Measurements from ENCODE around the gene C9orf72. TPM values are rescaled to one million over a fixed set of nuclear protein-coding genes. Genes with fewer than 3 reads are reported as not detected.

Gene C9orf72
- total and polyA plus RNA-seq, 2 experiments from 2014 or later, result 11.6 to 27.8 TPM

DNA sequence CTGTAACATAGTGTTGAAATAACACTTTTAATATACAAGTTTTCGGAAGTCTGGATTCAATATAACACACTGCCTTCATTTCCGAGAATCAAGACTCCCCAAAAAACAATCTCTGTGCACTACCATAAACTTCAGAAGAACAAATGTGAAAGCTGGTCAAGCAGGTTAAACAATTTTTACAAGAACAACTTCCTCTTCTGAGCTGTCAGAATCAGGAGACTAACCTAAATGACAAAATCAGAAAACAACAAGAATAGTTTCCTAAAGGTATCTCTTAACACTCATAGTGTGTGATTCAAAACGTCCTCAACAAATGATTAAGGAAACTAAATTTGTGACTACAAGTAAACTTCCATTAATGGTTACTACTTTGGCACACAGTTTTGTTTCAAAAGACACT, 11.6 kb downstream of the C9orf72 start:
- H3K9me3 Mint-ChIP-seq, result no peaks in the 10 kb centered on the region
- no peaks in the 10 kb centered on the region for H3K4me1 Mint-ChIP-seq
- ATAC-seq (no peak), DNase-seq (ENCODE audit: low spot score) (no peak)
- Histone ChIP-seq H3K27ac (ENCODE audit: low read depth) (no peak overlapping the region), H4K20me1 (replicated peaks; ENCODE audit: insufficient read depth) (no peaks in the 10 kb centered on the region), H3K36me3 (ENCODE audit: insufficient read depth) (peaks cover 28% of the 10 kb centered on the region; the same call in 1 of the 2 replicates), H2AFZ (no peak overlapping the region), H3K27me3 (ENCODE audit: insufficient read depth) (no peaks in the 10 kb centered on the region), H3K4me3 (no peak overlapping the region), H3K4me1 (ENCODE audit: insufficient read depth) (no peaks in the 10 kb centered on the region), H3F3A (replicated peaks; ENCODE audit: low read depth) (no peaks in the 10 kb centered on the region), H3K9me2 (ENCODE audit: insufficient read depth) (no peaks in the 10 kb centered on the region), H3K4me2 (no peak overlapping the region), H3K79me2 (replicated peaks; ENCODE audit: insufficient read depth) (no peaks in the 10 kb centered on the region)
- no peak overlapping the region for H3K27ac Mint-ChIP-seq
- no peak overlapping the region for H3K4me3 Mint-ChIP-seq
- no peak for TF ChIP-seq POLR2AphosphoS5 (IDR thresholded peaks at IDR 0.05; ENCODE audit: low read depth)
- TF ChIP-seq, protein P1, sequence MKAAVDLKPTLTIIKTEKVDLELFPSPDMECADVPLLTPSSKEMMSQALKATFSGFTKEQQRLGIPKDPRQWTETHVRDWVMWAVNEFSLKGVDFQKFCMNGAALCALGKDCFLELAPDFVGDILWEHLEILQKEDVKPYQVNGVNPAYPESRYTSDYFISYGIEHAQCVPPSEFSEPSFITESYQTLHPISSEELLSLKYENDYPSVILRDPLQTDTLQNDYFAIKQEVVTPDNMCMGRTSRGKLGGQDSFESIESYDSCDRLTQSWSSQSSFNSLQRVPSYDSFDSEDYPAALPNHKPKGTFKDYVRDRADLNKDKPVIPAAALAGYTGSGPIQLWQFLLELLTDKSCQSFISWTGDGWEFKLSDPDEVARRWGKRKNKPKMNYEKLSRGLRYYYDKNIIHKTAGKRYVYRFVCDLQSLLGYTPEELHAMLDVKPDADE (IDR thresholded peaks at IDR 0.05), result no peak
- TF ChIP-seq ZNF114 (CRISPR knock-in tag; IDR thresholded peaks at IDR 0.05), result no peak
- TF ChIP-seq CREB1 (CRISPR knock-in tag; IDR thresholded peaks at IDR 0.05; ENCODE audit: low read depth), result no peak
- no peak for TF ChIP-seq JUNB (IDR thresholded peaks at IDR 0.05; ENCODE audit: unreplicated experiment)
- H3K27me3 Mint-ChIP-seq (ENCODE audit: insufficient read depth, low read depth, poor library complexity), result no peaks in the 10 kb centered on the region
- H3K36me3 Mint-ChIP-seq (ENCODE audit: low read depth), result peaks cover 19% of the 10 kb centered on the region; the same call in 2 of the 3 replicates

DNA sequence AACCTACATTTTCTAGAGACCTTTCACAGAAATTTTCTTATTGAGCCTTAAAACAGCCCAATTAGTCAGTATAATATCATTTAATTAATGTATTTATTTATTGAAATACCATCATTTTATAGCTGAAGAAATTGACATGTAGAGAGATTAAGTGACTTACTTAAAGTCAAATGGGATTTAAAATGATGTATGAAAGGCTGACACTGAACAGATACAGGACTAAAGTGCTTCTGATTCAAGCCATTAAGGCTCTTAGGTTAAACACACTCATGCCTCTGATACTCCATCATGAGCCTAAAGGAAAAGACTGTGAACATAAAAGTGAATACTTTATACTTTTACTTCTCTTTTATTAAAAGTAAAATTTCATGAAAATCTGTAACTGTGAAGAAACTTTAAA, 12.8 kb downstream of the C9orf72 start:
- H3K36me3 ChIP-seq (ENCODE audit: insufficient read depth), result peaks cover 35% of the 10 kb centered on the region; the same call in 1 of the 2 replicates
- ATAC-seq (no peak), DNase-seq (ENCODE audit: low spot score) (no peak)
- Mint-ChIP-seq H3K27me3 (ENCODE audit: insufficient read depth, low read depth, poor library complexity) (no peaks in the 10 kb centered on the region), H3K4me3 (no peak overlapping the region), H3K4me1 (no peaks in the 10 kb centered on the region), H3K36me3 (ENCODE audit: low read depth) (peaks cover 18% of the 10 kb centered on the region; the same call in 2 of the 3 replicates), H3K27ac (no peak overlapping the region), H3K9me3 (no peaks in the 10 kb centered on the region)
- no peak overlapping the region for H3K4me3 ChIP-seq
- H2AFZ ChIP-seq, result no peak overlapping the region
- H3K79me2 ChIP-seq (replicated peaks; ENCODE audit: insufficient read depth), result no peaks in the 10 kb centered on the region
- H3K4me1 ChIP-seq (ENCODE audit: insufficient read depth), result no peaks in the 10 kb centered on the region
- H3F3A ChIP-seq (replicated peaks; ENCODE audit: low read depth), result no peaks in the 10 kb centered on the region
- H4K20me1 ChIP-seq (replicated peaks; ENCODE audit: insufficient read depth), result no peaks in the 10 kb centered on the region
- H3K4me2 ChIP-seq, result no peak overlapping the region
- H3K27ac ChIP-seq (ENCODE audit: low read depth), result no peak overlapping the region
- no peaks in the 10 kb centered on the region for H3K9me2 ChIP-seq (ENCODE audit: insufficient read depth)
- no peaks in the 10 kb centered on the region for H3K27me3 ChIP-seq (ENCODE audit: insufficient read depth)
- TF ChIP-seq, protein P2, sequence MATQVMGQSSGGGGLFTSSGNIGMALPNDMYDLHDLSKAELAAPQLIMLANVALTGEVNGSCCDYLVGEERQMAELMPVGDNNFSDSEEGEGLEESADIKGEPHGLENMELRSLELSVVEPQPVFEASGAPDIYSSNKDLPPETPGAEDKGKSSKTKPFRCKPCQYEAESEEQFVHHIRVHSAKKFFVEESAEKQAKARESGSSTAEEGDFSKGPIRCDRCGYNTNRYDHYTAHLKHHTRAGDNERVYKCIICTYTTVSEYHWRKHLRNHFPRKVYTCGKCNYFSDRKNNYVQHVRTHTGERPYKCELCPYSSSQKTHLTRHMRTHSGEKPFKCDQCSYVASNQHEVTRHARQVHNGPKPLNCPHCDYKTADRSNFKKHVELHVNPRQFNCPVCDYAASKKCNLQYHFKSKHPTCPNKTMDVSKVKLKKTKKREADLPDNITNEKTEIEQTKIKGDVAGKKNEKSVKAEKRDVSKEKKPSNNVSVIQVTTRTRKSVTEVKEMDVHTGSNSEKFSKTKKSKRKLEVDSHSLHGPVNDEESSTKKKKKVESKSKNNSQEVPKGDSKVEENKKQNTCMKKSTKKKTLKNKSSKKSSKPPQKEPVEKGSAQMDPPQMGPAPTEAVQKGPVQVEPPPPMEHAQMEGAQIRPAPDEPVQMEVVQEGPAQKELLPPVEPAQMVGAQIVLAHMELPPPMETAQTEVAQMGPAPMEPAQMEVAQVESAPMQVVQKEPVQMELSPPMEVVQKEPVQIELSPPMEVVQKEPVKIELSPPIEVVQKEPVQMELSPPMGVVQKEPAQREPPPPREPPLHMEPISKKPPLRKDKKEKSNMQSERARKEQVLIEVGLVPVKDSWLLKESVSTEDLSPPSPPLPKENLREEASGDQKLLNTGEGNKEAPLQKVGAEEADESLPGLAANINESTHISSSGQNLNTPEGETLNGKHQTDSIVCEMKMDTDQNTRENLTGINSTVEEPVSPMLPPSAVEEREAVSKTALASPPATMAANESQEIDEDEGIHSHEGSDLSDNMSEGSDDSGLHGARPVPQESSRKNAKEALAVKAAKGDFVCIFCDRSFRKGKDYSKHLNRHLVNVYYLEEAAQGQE (IDR thresholded peaks at IDR 0.05; ENCODE audit: unreplicated experiment), result no peak
- TF ChIP-seq JUNB (IDR thresholded peaks at IDR 0.05; ENCODE audit: unreplicated experiment), result no peak
- TF ChIP-seq STAT1 (IDR thresholded peaks at IDR 0.05; ENCODE audit: unreplicated experiment), result no peak
- TF ChIP-seq, protein P3, sequence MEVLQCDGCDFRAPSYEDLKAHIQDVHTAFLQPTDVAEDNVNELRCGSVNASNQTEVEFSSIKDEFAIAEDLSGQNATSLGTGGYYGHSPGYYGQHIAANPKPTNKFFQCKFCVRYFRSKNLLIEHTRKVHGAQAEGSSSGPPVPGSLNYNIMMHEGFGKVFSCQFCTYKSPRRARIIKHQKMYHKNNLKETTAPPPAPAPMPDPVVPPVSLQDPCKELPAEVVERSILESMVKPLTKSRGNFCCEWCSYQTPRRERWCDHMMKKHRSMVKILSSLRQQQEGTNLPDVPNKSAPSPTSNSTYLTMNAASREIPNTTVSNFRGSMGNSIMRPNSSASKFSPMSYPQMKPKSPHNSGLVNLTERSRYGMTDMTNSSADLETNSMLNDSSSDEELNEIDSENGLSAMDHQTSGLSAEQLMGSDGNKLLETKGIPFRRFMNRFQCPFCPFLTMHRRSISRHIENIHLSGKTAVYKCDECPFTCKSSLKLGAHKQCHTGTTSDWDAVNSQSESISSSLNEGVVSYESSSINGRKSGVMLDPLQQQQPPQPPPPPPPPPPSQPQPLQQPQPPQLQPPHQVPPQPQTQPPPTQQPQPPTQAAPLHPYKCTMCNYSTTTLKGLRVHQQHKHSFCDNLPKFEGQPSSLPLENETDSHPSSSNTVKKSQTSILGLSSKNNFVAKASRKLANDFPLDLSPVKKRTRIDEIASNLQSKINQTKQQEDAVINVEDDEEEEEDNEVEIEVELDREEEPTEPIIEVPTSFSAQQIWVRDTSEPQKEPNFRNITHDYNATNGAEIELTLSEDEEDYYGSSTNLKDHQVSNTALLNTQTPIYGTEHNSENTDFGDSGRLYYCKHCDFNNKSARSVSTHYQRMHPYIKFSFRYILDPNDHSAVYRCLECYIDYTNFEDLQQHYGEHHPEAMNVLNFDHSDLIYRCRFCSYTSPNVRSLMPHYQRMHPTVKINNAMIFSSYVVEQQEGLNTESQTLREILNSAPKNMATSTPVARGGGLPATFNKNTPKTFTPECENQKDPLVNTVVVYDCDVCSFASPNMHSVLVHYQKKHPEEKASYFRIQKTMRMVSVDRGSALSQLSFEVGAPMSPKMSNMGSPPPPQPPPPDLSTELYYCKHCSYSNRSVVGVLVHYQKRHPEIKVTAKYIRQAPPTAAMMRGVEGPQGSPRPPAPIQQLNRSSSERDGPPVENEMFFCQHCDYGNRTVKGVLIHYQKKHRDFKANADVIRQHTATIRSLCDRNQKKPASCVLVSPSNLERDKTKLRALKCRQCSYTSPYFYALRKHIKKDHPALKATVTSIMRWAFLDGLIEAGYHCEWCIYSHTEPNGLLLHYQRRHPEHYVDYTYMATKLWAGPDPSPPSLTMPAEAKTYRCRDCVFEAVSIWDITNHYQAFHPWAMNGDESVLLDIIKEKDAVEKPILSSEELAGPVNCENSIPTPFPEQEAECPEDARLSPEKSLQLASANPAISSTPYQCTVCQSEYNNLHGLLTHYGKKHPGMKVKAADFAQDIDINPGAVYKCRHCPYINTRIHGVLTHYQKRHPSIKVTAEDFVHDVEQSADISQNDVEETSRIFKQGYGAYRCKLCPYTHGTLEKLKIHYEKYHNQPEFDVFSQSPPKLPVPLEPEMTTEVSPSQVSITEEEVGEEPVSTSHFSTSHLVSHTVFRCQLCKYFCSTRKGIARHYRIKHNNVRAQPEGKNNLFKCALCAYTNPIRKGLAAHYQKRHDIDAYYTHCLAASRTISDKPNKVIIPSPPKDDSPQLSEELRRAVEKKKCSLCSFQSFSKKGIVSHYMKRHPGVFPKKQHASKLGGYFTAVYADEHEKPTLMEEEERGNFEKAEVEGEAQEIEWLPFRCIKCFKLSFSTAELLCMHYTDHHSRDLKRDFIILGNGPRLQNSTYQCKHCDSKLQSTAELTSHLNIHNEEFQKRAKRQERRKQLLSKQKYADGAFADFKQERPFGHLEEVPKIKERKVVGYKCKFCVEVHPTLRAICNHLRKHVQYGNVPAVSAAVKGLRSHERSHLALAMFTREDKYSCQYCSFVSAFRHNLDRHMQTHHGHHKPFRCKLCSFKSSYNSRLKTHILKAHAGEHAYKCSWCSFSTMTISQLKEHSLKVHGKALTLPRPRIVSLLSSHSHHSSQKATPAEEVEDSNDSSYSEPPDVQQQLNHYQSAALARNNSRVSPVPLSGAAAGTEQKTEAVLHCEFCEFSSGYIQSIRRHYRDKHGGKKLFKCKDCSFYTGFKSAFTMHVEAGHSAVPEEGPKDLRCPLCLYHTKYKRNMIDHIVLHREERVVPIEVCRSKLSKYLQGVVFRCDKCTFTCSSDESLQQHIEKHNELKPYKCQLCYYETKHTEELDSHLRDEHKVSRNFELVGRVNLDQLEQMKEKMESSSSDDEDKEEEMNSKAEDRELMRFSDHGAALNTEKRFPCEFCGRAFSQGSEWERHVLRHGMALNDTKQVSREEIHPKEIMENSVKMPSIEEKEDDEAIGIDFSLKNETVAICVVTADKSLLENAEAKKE (CRISPR knock-in tag; IDR thresholded peaks at IDR 0.05), result no peak
- TF ChIP-seq, protein P4, sequence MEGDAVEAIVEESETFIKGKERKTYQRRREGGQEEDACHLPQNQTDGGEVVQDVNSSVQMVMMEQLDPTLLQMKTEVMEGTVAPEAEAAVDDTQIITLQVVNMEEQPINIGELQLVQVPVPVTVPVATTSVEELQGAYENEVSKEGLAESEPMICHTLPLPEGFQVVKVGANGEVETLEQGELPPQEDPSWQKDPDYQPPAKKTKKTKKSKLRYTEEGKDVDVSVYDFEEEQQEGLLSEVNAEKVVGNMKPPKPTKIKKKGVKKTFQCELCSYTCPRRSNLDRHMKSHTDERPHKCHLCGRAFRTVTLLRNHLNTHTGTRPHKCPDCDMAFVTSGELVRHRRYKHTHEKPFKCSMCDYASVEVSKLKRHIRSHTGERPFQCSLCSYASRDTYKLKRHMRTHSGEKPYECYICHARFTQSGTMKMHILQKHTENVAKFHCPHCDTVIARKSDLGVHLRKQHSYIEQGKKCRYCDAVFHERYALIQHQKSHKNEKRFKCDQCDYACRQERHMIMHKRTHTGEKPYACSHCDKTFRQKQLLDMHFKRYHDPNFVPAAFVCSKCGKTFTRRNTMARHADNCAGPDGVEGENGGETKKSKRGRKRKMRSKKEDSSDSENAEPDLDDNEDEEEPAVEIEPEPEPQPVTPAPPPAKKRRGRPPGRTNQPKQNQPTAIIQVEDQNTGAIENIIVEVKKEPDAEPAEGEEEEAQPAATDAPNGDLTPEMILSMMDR (conservative IDR thresholded peaks at IDR 0.05; ENCODE audit: low read depth in 2 of 2), result no peak
- TF ChIP-seq ZNF114 (CRISPR knock-in tag; IDR thresholded peaks at IDR 0.05), result no peak
- no peak for TF ChIP-seq EZH2phosphoT487 (IDR thresholded peaks at IDR 0.05; ENCODE audit: unreplicated experiment)
